ENCODE results near the gene MAGEB5. TPM values are rescaled to one million over a fixed set of nuclear protein-coding genes. Genes with fewer than 3 reads are reported as not detected.

MAGEB5 gene
- not detected in 2 replicates for total RNA-seq (2016; rRNA removed; fragmentation: Illumina TruSeq; extraction: Trizol)
- total RNA-seq (2016; cell fraction: cytosol; rRNA removed; fragmentation: Illumina TruSeq; extraction: Trizol; ENCODE audit: low read depth) = not detected in 2 replicates
- total RNA-seq (2016; cell fraction: insoluble cytoplasmic fraction; rRNA removed; fragmentation: Illumina TruSeq; extraction: Trizol) = not detected in 2 replicates
- not detected in 2 replicates for total RNA-seq (2016; cell fraction: membrane; rRNA removed; fragmentation: Illumina TruSeq; extraction: Trizol)
- total RNA-seq (2016; cell fraction: nucleus; rRNA removed; fragmentation: Illumina TruSeq; extraction: Trizol) = not detected in 2 replicates
- polyA plus RNA-seq (2011; rRNA removed) = not detected in 2 replicates
- not detected in 2 replicates for polyA plus RNA-seq (2011; cell fraction: cytosol; rRNA removed)
- polyA plus RNA-seq (2011; cell fraction: nucleus; rRNA removed) = not detected in 2 replicates
- not detected in 2 replicates for polyA plus RNA-seq (2012)
- polyA plus RNA-seq (2016; cell fraction: cytosol; fragmentation: Illumina TruSeq; extraction: Trizol; ENCODE audit: low read depth) = not detected in 2 replicates
- not detected in 2 replicates for polyA plus RNA-seq (2016; cell fraction: insoluble cytoplasmic fraction; fragmentation: Illumina TruSeq; extraction: Trizol; ENCODE audit: low read depth)
- not detected in 2 replicates for polyA plus RNA-seq (2016; cell fraction: membrane; fragmentation: Illumina TruSeq; extraction: Trizol; ENCODE audit: low read depth)
- polyA plus RNA-seq (2016; cell fraction: nucleus; fragmentation: Illumina TruSeq; extraction: Trizol; ENCODE audit: insufficient read depth, low read depth) = not detected in 2 replicates
- not detected in 2 replicates for polyA minus RNA-seq (2011; rRNA and poly(A)+ RNA removed; ENCODE audit: low replicate concordance)
- polyA minus RNA-seq (2011; cell fraction: cytosol; rRNA and poly(A)+ RNA removed) = not detected in 2 replicates
- polyA minus RNA-seq (2011; cell fraction: nucleus; rRNA and poly(A)+ RNA removed) = not detected in 2 replicates
- not detected for Bru-seq, nascent RNA
- BruChase-seq, experiment 1, labeled RNA remaining after a 6-hour chase = not detected
- not detected for BruChase-seq, experiment 2, labeled RNA remaining after a 2-hour chase
- long read RNA-seq, experiment 1 = 0 reads
- long read RNA-seq, experiment 2 = 0 reads

DNA sequence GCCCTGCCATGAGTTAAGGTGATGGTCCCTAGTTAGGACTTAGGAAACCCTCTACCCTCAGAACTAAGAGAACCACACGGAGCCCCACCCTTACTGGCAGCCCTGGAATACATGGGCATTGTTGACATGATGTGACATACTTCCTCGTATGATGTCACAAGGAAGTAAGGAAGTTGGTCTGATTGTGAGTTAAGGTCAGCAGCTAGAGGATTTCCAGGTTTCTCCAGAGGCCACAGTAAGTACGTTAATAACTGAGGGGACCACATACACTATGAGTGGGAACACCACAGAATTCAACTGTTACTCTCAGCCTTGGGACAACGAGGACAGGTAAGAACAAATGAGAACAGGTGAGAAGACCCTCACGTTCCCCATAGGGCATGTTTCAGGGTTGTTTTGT lies at the start of gene MAGEB5:
TSS of gene MAGEB5 (plus strand) at position 301 of the 400 bp plus-strand sequence. CDS start 1,133 bp downstream, outside the sequence.
- Histone ChIP-seq H3K27ac (ENCODE audit: extremely low read length, insufficient read depth, low read length) (no peak within 1 kb of the TSS), H3K9me3 (ENCODE audit: low read length) (peaks cover 9% of the 10 kb centered on the region; the same call in 1 of the 2 replicates), H3K4me2 (ENCODE audit: low read depth, low read length) (no peak within 1 kb of the TSS), H3K4me1 (ENCODE audit: insufficient read depth, low read length) (no peaks in the 10 kb centered on the region), H4K20me1 (ENCODE audit: insufficient read depth, low read length) (no peaks in the 10 kb centered on the region), H3K27me3 (ENCODE audit: control insufficient read depth in 1 of 2, insufficient read depth in 2 of 2, low read length in 2 of 2) (no peaks in the 10 kb centered on the region), H3K36me3 (replicated peaks in 1 of 2; ENCODE audit: control insufficient read depth in 1 of 2, insufficient read depth in 2 of 2, low read length in 2 of 2) (no peaks in the 10 kb centered on the region), H3K79me2 (ENCODE audit: insufficient read depth, low read length) (no peaks in the 10 kb centered on the region), H3K4me3 (replicated peaks in 1 of 3; ENCODE audit: insufficient read depth in 1 of 3, low read depth in 2 of 3, low read length in 3 of 3) (no peak within 1 kb of the TSS), H2AFZ (ENCODE audit: low read length) (no peak within 1 kb of the TSS), H3K9ac (ENCODE audit: insufficient read depth, low read depth, low read length) (no peak within 1 kb of the TSS)
- ATAC-seq (no peak), DNase-seq (ENCODE audit: low spot score) (no peak), FAIRE-seq (no peak)
- WGBS (ENCODE audit: low lambda C conversion rate) = 6% methylated on average over 4 of the region's 5 CpGs
- intact Hi-C loops (cut with micrococcal nuclease; ENCODE audit: unreplicated experiment) (no loop called here), in situ Hi-C loops (cut with HindIII; ENCODE audit: extremely low pct_ligation_motif_present, low pct_unique_long_range_greater_than_20kb) (no loop called here)
- POLR2A ChIA-PET = no interaction called here
- BruUV-seq (replicated peaks) = no TSS peak
- CTCF ChIA-PET (ENCODE audit: low intra/inter-chr PET ratio, low total read pairs) = no interaction called here
- TF ChIP-seq ZNF746 (CRISPR knock-in tag; IDR thresholded peaks at IDR 0.05) (no peak), ZKSCAN1 (IDR thresholded peaks at IDR 0.05; ENCODE audit: low read length) (no peak), ZNF549 (CRISPR knock-in tag; IDR thresholded peaks at IDR 0.05) (no peak), SMAD3 (CRISPR knock-in tag; IDR thresholded peaks at IDR 0.05) (no peak), ZNF260 (CRISPR knock-in tag; IDR thresholded peaks at IDR 0.05; ENCODE audit: borderline replicate concordance, low read depth) (no peak), CREB1 (IDR thresholded peaks at IDR 0.05) (no peak), CREB1 (CRISPR knock-in tag; IDR thresholded peaks at IDR 0.05) (no peak), SAP130 (CRISPR knock-in tag; IDR thresholded peaks at IDR 0.05; ENCODE audit: low read depth) (no peak), ZNF44 (CRISPR knock-in tag; IDR thresholded peaks at IDR 0.05) (no peak), ZBTB3 (CRISPR knock-in tag; IDR thresholded peaks at IDR 0.05; ENCODE audit: borderline replicate concordance, low read depth) (no peak), ZNF160 (CRISPR knock-in tag; IDR thresholded peaks at IDR 0.05) (no peak)
